GM18499 (cell line): ENCODE results near the gene RADIL.

Experiments used
- ATAC-seq: cut with Tn5 transposase; IDR thresholded peaks from one replicate; pipeline ENCODE4 v1.9.1; 2021; ENCODE audit warnings: moderate number of reproducible peaks; ENCODE audit not compliant: insufficient read depth, unreplicated experiment

The RADIL gene

DNA sequence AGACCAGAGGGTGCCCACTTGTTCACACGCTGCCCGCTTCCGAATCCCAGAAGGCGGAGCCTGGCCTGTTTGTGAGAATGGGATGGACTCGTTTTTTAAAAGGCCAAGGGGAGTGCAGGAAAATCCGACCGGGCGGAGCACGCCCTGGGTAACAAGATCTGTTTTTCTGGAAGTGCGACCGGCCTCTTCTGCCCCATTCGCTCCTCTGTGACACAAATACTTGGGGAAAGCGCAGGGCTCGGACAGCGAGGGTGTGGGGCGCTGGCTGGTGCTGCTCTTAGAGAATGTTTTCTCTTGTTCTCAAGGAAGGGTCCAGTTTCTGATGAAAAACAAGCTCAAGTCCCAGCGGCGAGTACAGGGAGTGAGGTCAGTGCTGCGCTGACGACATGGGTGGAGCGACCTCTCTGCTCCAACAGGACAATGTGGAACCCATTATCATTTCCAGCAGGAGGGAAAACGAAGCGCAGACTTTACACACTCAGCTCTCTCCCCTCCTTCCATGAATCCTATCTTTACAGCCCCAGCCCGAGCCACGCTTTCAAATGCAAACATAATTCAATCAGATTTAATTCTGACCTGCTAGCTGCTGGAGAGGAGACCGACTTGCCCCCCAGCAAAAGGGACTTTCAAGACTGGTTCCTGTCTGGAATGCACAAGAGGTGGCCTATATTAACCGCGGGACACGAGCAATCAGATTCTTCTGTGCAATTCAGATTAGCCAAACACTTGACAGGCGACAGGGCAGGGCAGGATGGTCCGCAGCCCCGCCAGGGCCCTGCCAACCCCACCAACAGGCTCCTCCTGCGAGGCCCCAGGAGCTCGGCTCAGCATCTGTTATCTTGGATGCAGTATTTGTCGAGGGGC lies 1.1 kb downstream of the RADIL start:
- ATAC-seq, result no peak

DNA sequence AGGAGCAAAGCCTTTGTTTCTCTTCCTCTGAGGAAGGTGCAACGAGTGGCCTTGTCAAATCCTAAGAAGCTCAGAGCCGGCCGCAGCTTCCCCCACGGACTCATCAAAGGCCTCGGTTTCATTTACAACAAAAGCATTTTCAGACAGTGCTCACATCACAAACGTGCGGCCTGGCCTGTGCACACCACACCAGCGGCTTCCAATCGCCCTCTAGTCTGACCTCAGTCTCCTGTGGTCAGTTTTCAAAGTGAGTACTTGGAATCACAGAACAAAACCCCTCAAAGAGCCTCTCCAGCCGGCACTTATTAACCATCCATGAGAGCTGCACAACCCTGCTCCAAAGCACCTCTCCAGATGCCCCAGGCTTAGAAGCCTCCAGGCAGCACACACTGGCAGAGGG lies 3.3 kb downstream of the RADIL start:
- no peak for ATAC-seq

DNA sequence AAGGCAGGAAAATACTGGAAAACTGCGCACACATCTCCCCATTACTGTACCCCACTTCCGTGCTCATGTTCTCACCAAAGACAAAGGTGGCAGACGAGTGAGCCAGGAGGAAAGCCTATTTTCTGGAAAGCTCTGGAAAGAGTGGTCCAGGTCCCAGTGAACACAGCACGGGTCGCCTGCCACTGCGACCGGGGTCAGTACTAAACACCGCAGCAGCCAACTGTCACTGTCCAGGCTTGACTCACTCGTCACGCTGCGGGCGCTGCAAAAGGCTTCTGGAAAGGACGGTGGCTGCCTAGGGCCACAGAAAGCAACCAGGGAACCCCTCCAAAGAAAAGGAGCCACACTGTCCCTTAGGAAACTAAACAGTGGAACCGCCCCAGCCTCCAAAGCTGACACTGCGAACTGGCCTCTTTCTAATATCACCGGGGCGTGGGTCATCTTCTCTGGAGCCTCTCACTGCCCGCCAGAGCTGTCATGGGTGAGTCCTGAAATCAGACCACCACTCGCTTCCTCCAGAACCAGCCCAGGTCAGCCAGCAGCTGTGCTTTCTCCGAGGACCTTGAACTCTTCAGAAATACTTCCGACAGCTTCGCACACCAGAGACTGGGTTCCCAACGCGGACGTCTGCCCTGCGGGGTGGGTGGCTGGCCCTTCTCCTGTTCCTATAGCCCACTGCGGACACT lies 4.0 kb downstream of the RADIL start:
- ATAC-seq, result no peak

DNA sequence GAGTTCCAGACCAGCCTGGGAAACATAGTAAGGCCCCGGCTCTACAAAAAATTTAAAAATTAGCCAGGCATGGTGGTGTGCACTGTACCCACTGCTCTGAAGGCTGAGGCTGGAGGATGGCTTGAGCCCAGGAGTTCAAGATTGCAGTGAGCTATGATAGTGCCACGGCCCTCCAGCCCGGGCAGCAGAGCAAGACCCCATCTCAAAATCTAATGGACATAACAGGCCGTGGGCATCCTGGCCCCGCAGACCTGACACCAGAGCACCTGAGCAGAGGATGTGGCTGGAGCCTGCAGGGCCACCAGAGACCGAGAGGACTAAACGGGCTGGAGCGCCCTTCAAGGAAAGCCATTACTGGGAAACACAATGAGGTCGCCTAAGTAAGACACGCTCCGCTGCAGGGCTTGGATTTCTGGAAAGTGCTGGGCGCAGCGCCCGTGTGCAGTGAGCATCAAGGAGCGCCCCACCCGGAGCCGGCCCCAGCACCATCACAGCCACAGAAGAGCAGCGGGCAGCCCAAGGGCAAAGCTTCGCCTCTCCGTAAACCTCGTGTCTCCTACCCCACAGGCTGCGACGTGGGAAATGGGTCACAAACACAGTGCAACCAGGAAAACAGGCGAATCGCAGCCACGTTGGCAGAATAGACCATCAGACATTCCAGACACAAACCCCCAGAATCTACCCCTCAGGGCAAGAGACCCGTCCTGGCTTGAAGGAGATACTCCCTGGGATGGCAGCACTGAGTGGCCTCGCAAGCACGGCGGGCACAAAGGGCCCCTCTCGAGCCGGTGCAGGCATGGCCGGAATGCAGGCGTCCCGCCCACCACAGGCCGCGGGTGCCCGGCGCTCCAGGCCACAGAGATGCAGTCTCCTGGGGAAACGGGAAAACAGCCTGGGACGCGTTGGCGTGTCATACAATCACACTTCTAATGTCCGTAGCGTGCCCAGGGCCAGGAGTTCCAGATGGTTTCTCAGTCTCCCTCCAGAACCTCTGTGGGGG lies 4.9 kb downstream of the RADIL start:
- no peak for ATAC-seq

DNA sequence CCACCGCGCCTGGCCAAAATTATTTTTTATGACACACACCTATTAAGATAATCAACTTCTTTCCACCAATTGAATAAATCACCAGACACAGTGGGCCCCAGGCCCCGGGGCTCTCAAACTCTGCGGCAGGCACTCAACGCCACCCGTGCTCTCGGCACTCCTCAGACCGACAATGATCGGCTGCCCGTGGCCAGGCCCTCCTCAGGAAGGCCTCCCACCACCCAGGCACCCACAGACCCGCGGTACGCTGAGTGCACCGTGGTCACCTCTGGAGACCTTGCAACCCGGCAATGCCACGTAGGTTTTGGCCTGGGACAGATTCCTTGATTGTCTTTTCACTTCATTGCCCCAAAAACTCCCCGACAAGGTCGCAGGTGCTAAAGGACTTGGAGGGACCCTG lies 6.9 kb downstream of the RADIL start:
- no peak for ATAC-seq

DNA sequence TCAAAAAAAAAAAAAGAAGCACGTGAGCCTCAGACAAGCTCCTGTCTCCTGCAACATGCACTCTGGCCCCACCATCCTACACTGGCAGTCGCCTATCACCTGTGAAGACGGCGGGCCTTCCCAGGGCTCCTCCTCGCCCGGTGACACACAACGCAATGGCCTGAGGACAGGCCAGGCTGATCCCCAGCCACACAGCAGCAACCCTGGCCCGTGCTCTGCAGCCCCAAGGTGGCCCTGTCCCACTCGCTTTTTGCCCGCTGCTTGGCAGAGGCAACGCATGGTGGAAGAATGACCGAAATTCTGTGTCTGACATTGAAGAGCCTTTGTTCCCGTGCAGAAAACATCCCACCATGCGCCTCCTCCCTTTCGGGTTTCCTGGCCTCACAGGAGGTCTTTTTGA lies 8.1 kb downstream of the RADIL start:
- ATAC-seq, result no peak

DNA sequence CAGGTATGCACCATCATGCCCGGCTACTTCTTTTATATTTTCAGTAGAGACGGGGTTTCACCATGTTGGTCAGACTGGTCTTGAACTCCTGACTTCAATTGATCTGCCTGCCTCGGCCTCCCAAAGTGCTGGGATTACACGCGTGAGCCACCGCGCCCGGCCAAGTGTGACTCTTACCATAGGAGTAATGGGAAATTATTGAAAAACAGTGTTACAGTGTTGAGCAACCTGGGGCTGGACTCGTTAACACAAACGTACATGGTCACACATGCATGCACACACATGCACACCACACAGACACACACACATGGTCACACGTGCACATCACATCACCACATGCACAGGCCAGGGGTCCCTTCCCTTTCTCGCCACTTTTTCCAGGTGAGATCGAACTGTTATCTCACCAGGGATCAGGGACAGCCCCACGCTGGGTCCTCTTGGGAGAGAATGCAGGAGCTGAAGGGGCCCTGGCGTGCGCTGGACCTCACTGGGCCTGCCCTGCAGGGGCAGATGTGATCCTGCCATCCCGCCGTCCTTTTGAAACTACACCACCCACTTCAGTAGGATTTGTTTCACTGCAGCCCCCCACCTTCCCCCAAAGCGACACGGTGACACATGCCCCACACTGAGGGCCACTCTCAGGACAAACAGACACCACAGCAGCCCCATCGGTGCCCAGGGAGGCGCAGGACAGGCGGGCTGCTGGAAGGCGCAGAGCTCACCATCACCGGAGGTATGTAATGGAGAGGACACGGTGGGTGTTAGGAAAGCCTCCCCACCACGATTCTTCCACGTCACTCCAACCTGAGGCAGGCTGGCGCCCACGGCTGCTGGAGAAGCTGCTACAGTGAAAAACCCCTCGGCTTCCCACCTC lies 10.2 kb downstream of the RADIL start:
- no peak for ATAC-seq

DNA sequence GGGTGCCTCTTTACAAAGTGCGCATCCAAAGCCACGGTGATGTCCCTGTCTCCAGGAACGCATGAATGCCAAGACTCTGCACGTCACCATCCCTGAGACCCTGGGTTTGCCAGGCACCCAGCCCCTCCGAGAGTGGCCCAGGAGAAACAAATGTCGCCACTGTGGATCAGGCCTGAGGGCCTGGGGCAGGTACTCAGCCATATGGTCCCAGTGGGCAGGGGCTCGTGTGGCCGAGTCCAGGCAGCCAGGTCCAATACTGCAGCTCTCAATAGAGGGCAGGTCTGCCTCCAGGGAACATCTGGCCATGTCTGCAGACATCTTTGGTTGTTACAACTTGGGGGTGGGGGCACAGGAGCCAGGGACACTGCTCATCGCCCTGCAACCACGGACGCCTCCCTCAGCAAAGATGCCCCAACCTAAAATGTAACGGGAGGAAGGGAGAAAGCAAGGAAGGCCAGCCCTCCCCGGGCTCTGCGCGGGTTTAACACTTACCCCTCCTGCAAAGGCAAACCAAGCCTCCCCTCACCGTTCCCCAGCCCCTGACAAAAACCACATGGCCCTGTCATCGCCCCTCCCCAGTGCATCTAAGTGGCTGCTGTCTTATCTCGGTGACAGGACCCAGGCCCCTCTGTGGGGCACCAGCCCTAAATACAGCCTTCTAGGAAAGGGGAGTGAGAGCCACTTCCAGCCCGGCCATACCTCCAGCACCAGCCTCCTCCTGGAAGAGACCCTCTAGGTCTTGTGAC lies 11.4 kb downstream of the RADIL start:
- ATAC-seq, result no peak

DNA sequence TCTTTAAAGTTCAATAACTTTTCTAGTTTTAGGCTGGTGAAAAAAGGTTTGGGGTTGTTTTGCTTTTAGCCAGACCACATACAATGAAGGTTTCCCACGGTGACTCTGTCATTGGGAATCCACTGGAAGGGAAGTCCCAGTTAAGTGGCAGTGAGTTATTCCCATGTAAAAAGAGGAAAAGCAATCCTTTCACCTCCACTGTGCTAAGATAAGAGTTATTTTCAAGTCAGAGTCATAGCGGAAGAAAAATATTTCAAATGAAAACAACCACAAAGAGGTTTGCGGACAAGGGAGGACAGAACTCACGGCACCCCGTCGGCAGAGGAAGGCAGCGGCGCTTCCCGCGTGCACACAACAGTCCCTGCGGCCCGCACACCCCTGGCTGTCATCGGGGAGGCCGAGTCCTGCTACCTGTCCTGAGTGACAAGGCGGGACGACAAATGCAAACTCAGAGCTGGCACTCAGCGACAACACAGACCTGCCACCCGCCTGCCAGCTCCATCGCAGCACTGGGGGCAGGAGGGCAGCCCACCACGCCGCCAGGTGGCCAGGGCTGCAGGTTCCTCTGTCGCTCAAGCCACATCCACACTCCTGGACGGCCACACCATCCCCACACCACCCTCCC lies 12.3 kb downstream of the RADIL start:
- ATAC-seq, result no peak

DNA sequence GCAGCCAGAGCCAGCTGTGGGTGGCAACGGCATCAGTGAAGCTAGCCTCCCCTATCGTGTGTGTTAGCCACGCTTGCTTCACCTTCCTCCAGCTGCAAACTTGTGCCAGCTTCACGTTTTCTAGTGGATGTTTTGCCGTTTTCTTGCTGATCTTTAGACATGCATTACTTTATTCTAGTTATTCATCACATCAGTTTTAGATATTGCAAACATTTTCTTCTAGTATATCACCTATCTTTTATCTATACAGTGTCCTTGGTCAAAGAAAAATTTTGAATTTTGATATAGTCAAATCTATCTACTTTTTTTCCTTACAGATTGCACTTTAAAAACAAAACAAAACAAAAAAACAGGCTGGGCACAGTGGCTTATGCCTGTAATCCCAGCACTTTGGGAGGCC lies 15.0 kb downstream of the RADIL start:
- ATAC-seq, result no peak

DNA sequence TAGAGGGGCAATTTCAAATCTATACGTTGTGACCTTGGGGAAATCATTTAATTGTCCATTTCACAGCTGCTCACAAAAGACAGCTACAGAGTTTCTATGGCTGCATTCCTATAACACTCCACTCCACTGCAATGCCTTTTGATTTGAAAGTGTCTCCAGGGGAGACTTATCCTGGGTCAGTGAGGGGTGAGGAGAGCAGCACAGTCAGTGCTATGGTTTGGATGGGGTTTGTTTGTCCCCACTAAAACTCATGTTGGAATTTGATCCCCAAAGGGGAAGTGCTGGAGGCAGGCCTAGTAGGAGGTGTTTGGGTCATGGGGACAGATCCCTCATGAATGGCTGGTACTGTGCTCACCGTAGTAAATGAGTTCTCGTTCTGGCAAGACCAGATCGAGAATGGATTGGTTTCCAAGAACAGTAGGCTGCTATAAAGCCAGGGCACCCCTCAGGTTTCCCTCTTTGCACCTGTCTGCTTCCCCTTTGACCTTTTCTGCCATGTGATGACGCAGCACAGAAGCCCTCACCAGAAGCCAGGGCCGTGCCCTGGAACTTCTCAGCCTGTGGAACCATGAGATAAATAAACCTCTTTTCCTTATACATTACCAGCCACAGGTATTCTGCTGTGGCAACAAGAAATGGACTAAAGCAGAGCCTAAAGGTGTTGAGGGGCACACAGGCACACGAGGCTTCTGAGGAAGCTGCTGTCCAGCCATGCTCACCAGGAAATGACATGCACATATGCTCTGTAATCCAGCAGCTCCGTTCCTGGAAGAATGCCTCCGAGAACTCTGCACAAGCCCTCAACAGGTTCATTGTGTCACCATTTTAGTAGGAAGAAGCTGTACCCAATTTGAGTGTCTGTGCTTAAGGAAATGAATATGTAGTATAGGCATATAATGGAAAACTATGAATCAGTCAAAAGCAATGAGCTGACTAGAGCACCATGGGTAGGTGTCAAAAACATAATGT lies 16.7 kb downstream of the RADIL start:
- ATAC-seq, result no peak

DNA sequence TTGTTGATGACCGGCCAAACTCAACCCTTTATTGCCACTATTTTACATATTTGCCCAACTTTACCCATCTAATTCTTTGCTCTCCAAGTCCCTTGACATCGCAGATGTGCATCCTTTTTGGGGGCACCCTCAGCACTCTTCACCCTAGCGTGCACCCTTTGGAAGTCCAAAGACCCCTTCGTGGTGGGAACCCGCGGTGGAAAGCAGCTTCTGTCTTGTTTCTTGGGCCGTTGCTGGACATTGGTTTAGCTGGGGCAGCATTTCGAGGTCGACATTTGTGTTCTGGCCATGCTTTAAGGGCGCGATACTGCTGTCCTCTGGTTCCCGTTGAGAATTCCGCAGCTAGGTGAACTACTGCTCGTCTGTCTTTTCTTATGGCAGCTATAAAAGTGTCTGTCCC lies 21.4 kb downstream of the RADIL start:
- ATAC-seq, result no peak

DNA sequence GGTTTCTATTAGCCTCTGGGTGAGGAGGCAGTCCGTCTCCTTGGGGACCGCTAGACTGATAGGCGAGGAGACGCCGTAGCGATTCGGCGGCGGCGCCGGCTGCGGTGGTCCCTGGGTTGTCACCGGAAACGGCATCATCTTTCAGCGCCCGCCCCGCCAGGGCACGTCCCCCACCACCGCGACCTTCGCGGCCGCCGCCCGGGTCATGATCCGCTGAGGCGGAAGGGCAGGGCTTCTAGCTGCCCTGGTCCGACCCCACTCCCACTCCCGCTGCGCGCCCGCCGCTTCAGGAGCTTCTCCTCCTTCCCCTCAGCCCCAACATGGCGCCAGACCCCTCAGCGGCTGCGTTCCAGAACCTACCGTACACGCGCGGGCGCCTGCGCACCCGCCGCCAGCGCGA lies 21.8 kb downstream of the RADIL start, which contains the start of gene PAPOLB:
PAPOLB (minus strand) TSS at position 358 of the 400 bp plus-strand sequence; CDS start at position 138, 220 bp downstream.
- no peak for ATAC-seq

DNA sequence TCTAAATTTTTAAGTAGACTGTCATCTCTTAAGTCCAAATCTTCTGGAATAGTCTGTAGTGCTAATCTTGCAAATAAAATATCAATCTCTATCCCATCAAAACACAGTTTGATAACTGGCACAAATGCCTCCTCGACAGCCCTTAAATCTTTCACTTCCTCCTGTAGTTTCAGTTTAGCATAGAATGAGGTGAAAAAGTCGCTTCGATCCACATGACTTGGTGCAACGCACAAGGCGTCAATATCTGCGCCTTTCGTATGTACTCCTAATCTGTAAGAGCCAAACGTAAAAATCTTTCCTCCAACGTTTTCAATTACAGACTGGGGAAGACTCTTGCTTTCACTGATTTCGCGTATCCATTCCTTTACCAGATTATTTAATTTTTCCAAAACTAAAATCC lies 22.3 kb downstream of the RADIL start:
- ATAC-seq, result no peak

DNA sequence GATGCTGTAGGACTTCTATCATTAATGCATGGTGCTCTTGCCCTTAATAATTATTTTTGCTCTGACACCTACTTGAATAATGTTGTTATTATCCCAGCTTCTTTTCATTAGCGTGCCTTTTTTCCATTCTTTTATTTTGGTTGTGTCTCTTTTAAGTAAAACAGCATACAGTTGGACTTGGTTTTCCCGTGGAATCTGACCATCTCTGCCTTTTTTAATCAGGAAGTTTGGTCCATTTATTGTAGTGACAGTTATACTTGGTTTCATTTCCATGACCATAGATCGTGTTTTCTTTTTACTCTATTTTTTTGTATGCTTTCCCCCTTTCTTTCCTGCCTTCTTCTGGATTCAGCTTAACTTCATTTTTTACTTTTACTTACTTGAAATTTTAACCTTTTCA lies 26.3 kb downstream of the RADIL start:
- no peak for ATAC-seq

DNA sequence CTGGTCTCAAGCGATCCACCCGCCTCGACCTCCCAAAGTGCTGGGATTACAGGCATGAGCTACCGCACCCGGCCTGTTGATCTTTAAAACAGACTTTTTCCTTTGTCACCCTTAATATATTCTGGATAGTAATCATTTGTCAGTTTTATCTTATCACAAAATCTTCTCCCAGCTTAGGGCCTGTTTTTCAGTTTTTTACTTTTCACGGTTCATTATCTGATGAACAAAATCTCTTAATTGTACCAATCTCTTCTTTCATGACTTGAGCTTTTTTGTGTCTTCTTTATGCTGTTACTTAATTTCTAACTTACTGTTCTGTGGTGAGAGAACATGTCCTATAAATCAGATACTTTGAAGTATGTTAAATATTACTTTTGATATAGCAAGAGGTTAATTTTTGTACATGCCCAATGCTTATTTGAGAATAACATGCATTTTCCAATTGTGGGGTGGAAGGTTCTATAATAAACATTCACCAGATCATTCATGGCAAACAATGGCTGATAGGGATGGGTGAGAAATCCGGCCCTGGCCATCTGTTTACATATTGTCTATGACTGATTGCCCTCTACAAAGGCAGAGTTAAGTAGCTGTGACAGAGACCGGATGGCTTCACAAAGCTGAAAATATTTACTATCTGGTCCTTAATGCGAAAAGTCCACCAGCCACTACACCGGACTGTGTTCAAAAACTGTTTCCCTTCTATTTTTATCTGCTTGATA lies 27.0 kb downstream of the RADIL start:
- no peak for ATAC-seq

DNA sequence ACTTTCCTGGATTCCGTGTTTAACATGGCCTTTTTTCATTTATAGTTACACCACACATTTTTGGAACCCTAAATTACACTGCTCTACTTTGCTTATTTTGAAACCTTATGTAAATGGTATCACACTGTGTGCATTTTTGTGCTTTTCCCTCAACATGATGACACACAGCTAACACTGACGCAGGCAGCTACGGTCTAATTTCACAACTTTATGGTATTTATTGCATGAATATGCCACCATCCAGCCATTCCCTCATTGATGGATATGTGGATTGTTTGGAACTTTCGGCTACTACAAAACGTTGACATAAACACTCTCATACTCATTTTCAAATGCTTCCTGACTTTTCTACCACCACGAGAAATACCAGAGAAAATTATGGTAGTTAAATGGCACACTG lies 28.6 kb downstream of the RADIL start:
- ATAC-seq, result no peak
